Fibroblast of lung (primary cell): Measurements from ENCODE around the gene UMOD. TPM values are rescaled to one million over a fixed set of nuclear protein-coding genes. Genes with fewer than 3 reads are reported as not detected.

Source experiments
- DNase-seq, 2 donors: peaks; one replicate each; pipeline versions ENCODE4 v3.0.0 to v3.0.0-alpha.2; 2010; ENCODE audit warnings: low read depth in 2 of 2
- H2AFZ ChIP-seq: 2 replicates; pipeline ENCODE4 v1.5.1; 2012; ENCODE audit warnings: low read length, control low read depth, inconsistent platforms
- H3K27ac ChIP-seq: 2 replicates; pipeline ENCODE4 v1.5.1; 2011; ENCODE audit warnings: low read length, control low read depth; ENCODE audit not compliant: insufficient read depth
- H3K27me3 ChIP-seq: 2 replicates; pipeline ENCODE4 v1.5.1; 2011; ENCODE audit warnings: mild to moderate bottlenecking, low read length; ENCODE audit not compliant: control insufficient read depth, insufficient read depth
- H3K36me3 ChIP-seq: 2 replicates; pipeline ENCODE4 v1.5.1; 2011; ENCODE audit warnings: low read length; ENCODE audit not compliant: control insufficient read depth, insufficient read depth
- H3K4me1 ChIP-seq: 2 replicates; pipeline ENCODE4 v1.5.1; 2011; ENCODE audit warnings: low read length; ENCODE audit not compliant: control insufficient read depth, insufficient read depth; ENCODE audit errors: extremely low read depth
- H3K4me2 ChIP-seq: 2 replicates; pipeline ENCODE4 v1.5.1; 2011; ENCODE audit warnings: low read length, control low read depth; ENCODE audit not compliant: insufficient read depth; ENCODE audit errors: extremely low read depth
- H3K4me3 ChIP-seq, 4 experiments: fragments of 200-600 bp in 1 of 4; sonication (generic) in 1 of 4; replicated peaks in 1 of 4; 2 replicates each; pipeline ENCODE4 v1.5.1; 2011 to 2016; ENCODE audit warnings: low read length in 4 of 4, low read depth in 3 of 4, mild to moderate bottlenecking in 3 of 4, control low read depth in 2 of 4, inconsistent platforms in 1 of 4, mixed read lengths in 1 of 4; ENCODE audit not compliant: insufficient read depth in 1 of 4; ENCODE audit errors: control extremely low read depth in 1 of 4
- H3K79me2 ChIP-seq: 2 replicates; pipeline ENCODE4 v1.5.1; 2012; ENCODE audit warnings: mild to moderate bottlenecking, low read length, inconsistent platforms; ENCODE audit not compliant: control insufficient read depth, insufficient read depth
- H3K9ac ChIP-seq: 2 replicates; pipeline ENCODE4 v1.5.1; 2011; ENCODE audit warnings: mild to moderate bottlenecking, low read length, control low read depth; ENCODE audit not compliant: insufficient read depth
- H3K9me3 ChIP-seq: 2 replicates; pipeline ENCODE4 v1.5.1; 2012; ENCODE audit warnings: low read depth, low read length; ENCODE audit not compliant: control insufficient read depth, insufficient read depth
- H4K20me1 ChIP-seq: 2 replicates; pipeline ENCODE4 v1.5.1; 2011; ENCODE audit warnings: low read length; ENCODE audit not compliant: control insufficient read depth, insufficient read depth; ENCODE audit errors: extremely low read depth
- CTCF ChIP-seq, 2 donors: IDR thresholded peaks in 1 of 2; conservative IDR thresholded peaks in 1 of 2; 1 replicate in 1 of 2; 2 replicates in 1 of 2; pipeline ENCODE4 v1.5.1; 2011 to 2012; ENCODE audit warnings: low read length in 2 of 2, control low read depth in 1 of 2, inconsistent platforms in 1 of 2, low read depth in 1 of 2, mild to moderate bottlenecking in 1 of 2
- EZH2 ChIP-seq: IDR thresholded peaks from 2 replicates; pipeline ENCODE4 v1.5.1; 2012; ENCODE audit warnings: low read length, control low read depth, mild to moderate bottlenecking; ENCODE audit errors: missing control alignments
- polyA plus RNA-seq, 2 donors: library from polyadenylated mRNA; depleted of rRNA in 1 of 2; stranded (reverse) in 1 of 2; unstranded in 1 of 2; fragments of >200 nt; gene quantifications; 2 replicates each; pipeline ENCODE4 v1.2.1, GENCODE V29; 2011 to 2012; ENCODE audit warnings: missing spikeins in 1 of 2
- total RNA-seq: library from RNA; depleted of rRNA; stranded (reverse); fragments of >200 nt; gene quantifications from 2 replicates; pipeline ENCODE4 v1.2.1, GENCODE V29; 2014

The UMOD gene
- total and polyA plus RNA-seq, 2 donors (not counting 1 experiment from before 2014, with no cell fraction given), result not detected

- Histone ChIP-seq H3K27me3 (no peaks in the 10 kb centered on the region), H3K4me2 (no peak overlapping the region)
These were observed 29.9 kb upstream of the UMOD start for GRCh38 chr16:20382202-20382948.

GRCh38 chr16:20380782-20381181 lies 28.3 kb upstream of the UMOD start:
- TF ChIP-seq EZH2, result no peak
- no peak for TF ChIP-seq CTCF (conservative IDR thresholded peaks at IDR 0.05 in 1 of 2, IDR thresholded peaks at IDR 0.05 in 1 of 2; ENCODE audit: low read depth in 1 of 2, low read length in 2 of 2)
- H3K36me3 ChIP-seq, result no peaks in the 10 kb centered on the region

More at GRCh38 chr16:20382202-20382948, 29.9 kb upstream of the UMOD start:
- TF ChIP-seq EZH2, result no peak
- no peak for TF ChIP-seq CTCF (conservative IDR thresholded peaks at IDR 0.05 in 1 of 2, IDR thresholded peaks at IDR 0.05 in 1 of 2; ENCODE audit: low read depth in 1 of 2, low read length in 2 of 2)
- no peak overlapping the region for H3K4me3 ChIP-seq
- no peak overlapping the region for H3K27ac ChIP-seq
- H3K9me3 ChIP-seq, result no peaks in the 10 kb centered on the region
- no peaks in the 10 kb centered on the region for H4K20me1 ChIP-seq
- H3K9ac ChIP-seq, result no peak overlapping the region
- no peaks in the 10 kb centered on the region for H3K4me1 ChIP-seq
- no peak for DNase-seq
- H3K79me2 ChIP-seq, result no peaks in the 10 kb centered on the region
- H3K36me3 ChIP-seq, result no peaks in the 10 kb centered on the region
- H2AFZ ChIP-seq, result no peak overlapping the region

GRCh38 chr16:20377181-20377580 lies 24.7 kb upstream of the UMOD start:
- Histone ChIP-seq H2AFZ (no peak overlapping the region), H4K20me1 (no peaks in the 10 kb centered on the region), H3K36me3 (no peaks in the 10 kb centered on the region), H3K27ac (no peak overlapping the region), H3K4me3 (no peak overlapping the region), H3K27me3 (no peaks in the 10 kb centered on the region), H3K79me2 (no peaks in the 10 kb centered on the region), H3K9ac (no peak overlapping the region), H3K4me2 (no peak overlapping the region), H3K9me3 (no peaks in the 10 kb centered on the region), H3K4me1 (no peaks in the 10 kb centered on the region)
- no peak for DNase-seq
- no peak for TF ChIP-seq EZH2
- TF ChIP-seq CTCF (conservative IDR thresholded peaks at IDR 0.05 in 1 of 2, IDR thresholded peaks at IDR 0.05 in 1 of 2; ENCODE audit: low read depth in 1 of 2, low read length in 2 of 2), result no peak

More at GRCh38 chr16:20380782-20381181, 28.3 kb upstream of the UMOD start:
- no peak overlapping the region for H2AFZ ChIP-seq
- H3K9ac ChIP-seq, result no peak overlapping the region
- no peaks in the 10 kb centered on the region for H3K4me1 ChIP-seq
- H4K20me1 ChIP-seq, result no peaks in the 10 kb centered on the region
- H3K9me3 ChIP-seq, result no peaks in the 10 kb centered on the region
- no peak overlapping the region for H3K4me2 ChIP-seq
- H3K4me3 ChIP-seq, result no peak overlapping the region
- H3K27me3 ChIP-seq, result no peaks in the 10 kb centered on the region
- no peak overlapping the region for H3K27ac ChIP-seq
- DNase-seq, result no peak
- H3K79me2 ChIP-seq, result no peaks in the 10 kb centered on the region
